Activated CD4-positive, alpha-beta T cell treated with anti-CD3 and anti-CD28 coated beads, Interleukin-2, amount 10 ng/mL, durations not matched to agents 7 days and 5 days (primary cell): ENCODE data around the gene PPP2R1A. TPM values are rescaled to one million over a fixed set of nuclear protein-coding genes. Genes with fewer than 3 reads are reported as not detected.

Experiments
- CTCF ChIA-PET: fragments of 350-600 bp; sonication (Branson Sonifier 250); formaldehyde crosslinking; loops from one replicate; lab custom pipeline; 2021; ENCODE audit warnings: antibody characterized with exemption; lab: Charles Lee
- POLR2A ChIA-PET: fragments of 350-600 bp; sonication (Branson Sonifier 250); formaldehyde crosslinking; loops from one replicate; lab custom pipeline; 2021; ENCODE audit warnings: antibody characterized with exemption; lab: Charles Lee
- DNase-seq: peaks from one replicate; pipeline ENCODE4 v3.0.0-alpha.2; 2020
- H3K27ac Mint-ChIP-seq: one replicate; pipeline ENCODE4 v1.8.0; 2021; ENCODE audit warnings: mild to moderate bottlenecking, moderate library complexity, mixed read lengths
- H3K27me3 Mint-ChIP-seq: one replicate; pipeline ENCODE4 v1.8.0; 2021; ENCODE audit warnings: mixed read lengths
- H3K36me3 Mint-ChIP-seq: one replicate; pipeline ENCODE4 v1.8.0; 2021; ENCODE audit warnings: low read depth, mixed read lengths
- H3K4me1 Mint-ChIP-seq: one replicate; pipeline ENCODE4 v1.8.0; 2021; ENCODE audit warnings: mixed read lengths
- H3K4me3 Mint-ChIP-seq: one replicate; pipeline ENCODE4 v1.8.0; 2021; ENCODE audit warnings: mild to moderate bottlenecking, moderate library complexity, mixed read lengths
- H3K9me3 Mint-ChIP-seq: one replicate; pipeline ENCODE4 v1.8.0; 2021; ENCODE audit warnings: mixed read lengths
- microRNA-seq: library from miRNA; unstranded; fragments of <30 nt; microRNA quantifications from one replicate; pipeline ENCODE4 v1.2.0, GENCODE V29; 2021; ENCODE audit warnings: borderline microRNAs expressed, borderline replicate concordance
- total RNA-seq, 2 experiments: library from RNA; stranded (reverse); gene quantifications; one replicate each; pipeline ENCODE4 v1.2.3, GENCODE V29; 2021

Gene PPP2R1A
- total RNA-seq, 2 experiments from 2014 or later: 184 to 214 TPM

DNA sequence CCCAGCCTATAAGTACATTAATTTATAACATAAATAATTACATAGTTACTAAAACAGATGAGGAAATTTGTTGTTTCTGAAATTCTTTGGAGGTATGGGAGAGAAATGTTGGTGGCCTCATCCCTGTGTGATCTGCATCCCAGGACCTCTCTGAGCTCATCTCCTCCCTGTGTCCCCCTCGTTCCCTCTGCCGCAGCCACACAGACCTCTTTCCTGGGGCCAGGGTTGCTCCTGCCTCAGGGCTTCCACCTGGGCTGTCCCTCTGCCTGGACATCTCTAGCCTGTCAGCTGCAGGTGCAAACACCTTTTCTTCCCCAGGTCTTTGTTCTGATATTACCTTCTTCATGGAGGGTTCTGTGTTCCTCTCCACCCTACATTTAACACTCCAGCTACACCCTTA is 83.4 kb downstream of the PPP2R1A start:
- H3K9me3 Mint-ChIP-seq: peaks cover 51% of the 10 kb centered on the region

GRCh38 chr19:52274191-52274590 is 84.3 kb downstream of the PPP2R1A start:
- H3K9me3 Mint-ChIP-seq: peaks cover 58% of the 10 kb centered on the region
- H3K36me3 Mint-ChIP-seq: peaks cover 84% of the 10 kb centered on the region

More for the DNA sequence above, 83.4 kb downstream of the PPP2R1A start:
- H3K4me1 Mint-ChIP-seq: peaks cover 22% of the 10 kb centered on the region
- no peak for DNase-seq
- H3K27ac Mint-ChIP-seq: no peak overlapping the region
- H3K27me3 Mint-ChIP-seq: no peaks in the 10 kb centered on the region
- peaks cover 75% of the 10 kb centered on the region for H3K36me3 Mint-ChIP-seq
- ChIA-PET POLR2A (no interaction called here), CTCF (interaction anchor here (0.5 kb wide), 1 partner anchor 75 kb away, joined by 3 read pairs; no protein-coding TSS in a partner anchor)
- H3K4me3 Mint-ChIP-seq: no peak overlapping the region

GRCh38 chr19:52275988-52276387 is 86.1 kb downstream of the PPP2R1A start:
- DNase-seq: no peak
- H3K27ac Mint-ChIP-seq: no peak overlapping the region
- H3K9me3 Mint-ChIP-seq: peaks cover 56% of the 10 kb centered on the region
- no peaks in the 10 kb centered on the region for H3K27me3 Mint-ChIP-seq
- ChIA-PET CTCF (no interaction called here), POLR2A (no interaction called here)
- peaks cover 80% of the 10 kb centered on the region for H3K36me3 Mint-ChIP-seq
- no peak overlapping the region for H3K4me3 Mint-ChIP-seq
- peaks cover 11% of the 10 kb centered on the region for H3K4me1 Mint-ChIP-seq

More at GRCh38 chr19:52274191-52274590, 84.3 kb downstream of the PPP2R1A start:
- no peak overlapping the region for H3K27ac Mint-ChIP-seq
- H3K4me1 Mint-ChIP-seq: peaks cover 22% of the 10 kb centered on the region
- H3K4me3 Mint-ChIP-seq: no peak overlapping the region
- CTCF ChIA-PET: no interaction called here
- H3K27me3 Mint-ChIP-seq: no peaks in the 10 kb centered on the region
- POLR2A ChIA-PET: no interaction called here
- DNase-seq: no peak

GRCh38 chr19:52277471-52277870 is 87.6 kb downstream of the PPP2R1A start:
- Mint-ChIP-seq H3K36me3 (peaks cover 79% of the 10 kb centered on the region), H3K9me3 (peaks cover 55% of the 10 kb centered on the region), H3K27ac (no peak overlapping the region), H3K27me3 (no peaks in the 10 kb centered on the region), H3K4me1 (peaks cover 2% of the 10 kb centered on the region), H3K4me3 (no peak overlapping the region)
- CTCF ChIA-PET: no interaction called here
- POLR2A ChIA-PET: no interaction called here
- DNase-seq: no peak

Small RNAs within 50 kb of the gene (microRNA-seq; reads per million reads assigned to microRNA genes)
- 0.63 reads per million for gene MIR6801

Other genes with a start within 250 kb of the PPP2R1A start
- gene ZNF350, start 203.2 kb upstream of the PPP2R1A start, total RNA-seq: 10 to 100 TPM; 15.5 to 17.8 TPM
- gene ZNF615, start 181.8 kb upstream of the PPP2R1A start, total RNA-seq: 10 to 100 TPM; 10.5 to 11.7 TPM
- gene ZNF614, start 161.7 kb upstream of the PPP2R1A start, total RNA-seq: 1 to 10 TPM; 9.0 to 9.9 TPM
- gene ZNF432, start 141.2 kb upstream of the PPP2R1A start, total RNA-seq: 10 to 100 TPM; 11.9 to 12.6 TPM
- 10 to 100 TPM; 27.7 to 27.9 TPM for gene ZNF841, start 94.3 kb upstream of the PPP2R1A start, total RNA-seq
- gene ZNF616, start 50.1 kb upstream of the PPP2R1A start, total RNA-seq: 1 to 10 TPM; 7.5 to 8.3 TPM
- 10 to 100 TPM; 21.7 to 23.5 TPM for gene ZNF836, start 18.4 kb upstream of the PPP2R1A start, total RNA-seq
- gene ZNF766, start 79.5 kb downstream of the PPP2R1A start, total RNA-seq: 10 to 100 TPM; 23.3 to 24.0 TPM
- gene ZNF480, start 107.1 kb downstream of the PPP2R1A start, total RNA-seq: 10 to 100 TPM; 17.4 to 18.4 TPM
- gene ZNF610, start 146.2 kb downstream of the PPP2R1A start, total RNA-seq: 1 to 10 TPM; 2.1 to 2.8 TPM
- gene ZNF880, start 179.9 kb downstream of the PPP2R1A start, total RNA-seq: 10 to 100 TPM; 16.1 to 17.8 TPM
- 10 to 100 TPM; 19.4 to 19.5 TPM for gene ZNF528, start 207.8 kb downstream of the PPP2R1A start, total RNA-seq
- gene ZNF534, start 239.1 kb downstream of the PPP2R1A start, total RNA-seq: not detected